SJSA1 (cell line): ENCODE results near the gene LAMA1. TPM values are rescaled to one million over a fixed set of nuclear protein-coding genes. Genes with fewer than 3 reads are reported as not detected.
A peak's percentile ranks its signal among the peaks of the same experiment; 100 is the strongest.

ENCODE experiments used
- DNase-seq, 2 experiments: peaks; one replicate each; pipeline ENCODE4 v3.0.0-alpha.2; 2015 to 2020; ENCODE audit warnings: low spot score in 2 of 2, low read depth in 1 of 2
- H3K27ac ChIP-seq: fragments of 250-450 bp; sonication (Bioruptor Pico); 2 replicates; pipeline ENCODE4 v1.5.1; 2020; ENCODE audit warnings: mild to moderate bottlenecking, moderate library complexity
- H3K27me3 ChIP-seq: fragments of 250-450 bp; sonication (Bioruptor Pico); replicated peaks from 2 replicates; pipeline ENCODE4 v1.5.1; 2020; ENCODE audit warnings: mild to moderate bottlenecking, moderate library complexity
- H3K36me3 ChIP-seq: fragments of 250-450 bp; sonication (Bioruptor Pico); 2 replicates; pipeline ENCODE4 v1.5.1; 2020; ENCODE audit warnings: mild to moderate bottlenecking
- H3K4me1 ChIP-seq: fragments of 250-450 bp; sonication (Bioruptor Pico); replicated peaks from 2 replicates; pipeline ENCODE4 v1.6.1; 2021; ENCODE audit warnings: mild to moderate bottlenecking
- H3K4me3 ChIP-seq: fragments of 250-450 bp; sonication (Bioruptor Pico); 2 replicates; pipeline ENCODE4 v1.5.1; 2020; ENCODE audit warnings: mild to moderate bottlenecking
- H3K9me3 ChIP-seq: fragments of 250-450 bp; sonication (Bioruptor Pico); replicated peaks from 2 replicates; pipeline ENCODE4 v1.5.1; 2020; ENCODE audit warnings: mild to moderate bottlenecking
- total RNA-seq: library from RNA; depleted of rRNA; stranded (reverse); fragments of >200 nt; shearing (Covaris generic); gene quantifications from 2 replicates; pipeline ENCODE4 v1.2.3, GENCODE V29; 2014

The LAMA1 gene
- total RNA-seq, 1 experiment from 2014 or later = 6.4 TPM

DNA sequence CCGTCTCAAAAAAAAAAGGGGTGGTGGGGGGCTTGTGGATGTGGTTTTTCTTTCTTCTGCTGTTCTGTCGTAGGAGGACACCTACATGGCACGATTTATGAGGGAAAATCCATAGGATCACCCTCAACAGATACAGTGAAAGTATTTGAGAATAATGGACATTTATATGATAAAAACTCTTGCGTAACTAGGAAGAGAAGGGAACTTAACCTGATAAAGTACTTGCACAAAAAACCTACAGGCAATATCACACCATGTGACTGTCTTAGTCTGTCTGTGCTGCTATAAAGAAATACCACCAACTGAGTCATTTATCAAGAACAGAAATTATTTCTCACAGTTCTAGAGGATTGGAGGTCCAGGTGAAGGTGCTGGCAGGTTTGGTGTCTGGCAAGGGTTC is 21.8 kb upstream of the LAMA1 start:
- no peak overlapping the region for H3K27ac ChIP-seq
- no peaks in the 10 kb centered on the region for H3K4me1 ChIP-seq
- DNase-seq = no peak
- no peaks in the 10 kb centered on the region for H3K36me3 ChIP-seq
- H3K9me3 ChIP-seq = no peaks in the 10 kb centered on the region
- H3K4me3 ChIP-seq = no peak overlapping the region
- H3K27me3 ChIP-seq = no peaks in the 10 kb centered on the region

DNA sequence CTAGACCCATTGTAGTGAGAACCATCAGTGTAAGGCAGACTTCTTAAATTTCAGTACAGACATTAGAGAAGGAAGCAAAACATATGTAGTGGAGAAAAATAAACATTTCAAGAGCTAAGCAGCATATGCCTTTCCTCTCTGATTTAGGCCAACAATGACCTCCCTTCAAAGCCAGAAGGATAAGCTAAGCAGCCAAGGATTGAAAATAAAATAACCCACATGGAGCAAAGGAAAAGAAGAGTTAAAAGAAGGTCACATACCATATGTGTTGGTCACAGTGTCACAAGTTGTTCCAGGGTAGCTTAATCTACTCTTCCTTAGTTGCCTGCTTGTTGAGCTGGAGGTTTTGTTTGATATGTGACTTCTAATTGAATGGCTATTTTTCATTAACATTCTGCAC is 15.6 kb upstream of the LAMA1 start:
- peak in 1 of 2 experiments; percentile 54 for DNase-seq
- H3K4me1 ChIP-seq = peaks cover 14% of the 10 kb centered on the region
- no peak overlapping the region for H3K4me3 ChIP-seq
- H3K9me3 ChIP-seq = no peaks in the 10 kb centered on the region
- no peak overlapping the region for H3K27ac ChIP-seq
- H3K36me3 ChIP-seq = no peaks in the 10 kb centered on the region
- no peaks in the 10 kb centered on the region for H3K27me3 ChIP-seq

DNA sequence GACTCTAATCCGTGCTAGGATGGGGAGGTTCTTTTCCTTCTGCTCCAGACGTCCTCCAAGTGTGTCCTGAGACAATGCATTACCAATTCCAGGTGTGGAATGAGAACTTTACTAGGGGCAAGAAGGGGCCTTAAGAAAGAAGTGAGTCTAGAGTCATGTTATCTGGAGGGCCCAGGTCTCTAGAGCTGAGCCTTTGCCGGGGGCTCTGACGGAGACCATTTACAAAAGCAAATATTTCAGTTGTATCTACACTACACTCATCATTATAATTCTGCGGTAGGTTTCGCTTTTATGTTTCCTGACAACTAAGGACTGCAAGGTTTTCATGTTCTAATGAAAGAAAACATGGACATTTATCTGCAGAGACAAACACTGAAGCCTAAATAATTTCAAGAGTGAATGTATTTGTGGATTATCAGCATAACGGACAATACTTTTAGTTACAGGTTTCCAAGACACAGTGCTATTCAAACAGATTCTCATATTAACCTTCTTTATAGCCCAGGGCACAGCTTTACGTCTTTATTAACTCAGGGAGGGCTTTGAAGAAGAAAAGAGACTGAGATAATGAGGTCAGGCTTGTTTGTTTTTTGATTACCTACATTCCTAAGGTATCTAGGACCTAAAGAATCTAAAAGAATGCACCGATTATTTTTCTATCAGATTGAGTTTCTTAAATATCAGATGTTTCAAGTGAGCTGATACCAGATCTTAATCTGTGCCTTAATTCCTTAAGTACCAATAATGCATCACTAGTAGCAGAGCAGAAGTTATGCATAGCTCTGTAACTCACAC is 15.0 kb upstream of the LAMA1 start:
- Histone ChIP-seq H3K27me3 (no peaks in the 10 kb centered on the region), H3K9me3 (no peaks in the 10 kb centered on the region), H3K4me3 (no peak overlapping the region), H3K4me1 (peaks cover 14% of the 10 kb centered on the region), H3K27ac (no peak overlapping the region), H3K36me3 (no peaks in the 10 kb centered on the region)
- no peak for DNase-seq

DNA sequence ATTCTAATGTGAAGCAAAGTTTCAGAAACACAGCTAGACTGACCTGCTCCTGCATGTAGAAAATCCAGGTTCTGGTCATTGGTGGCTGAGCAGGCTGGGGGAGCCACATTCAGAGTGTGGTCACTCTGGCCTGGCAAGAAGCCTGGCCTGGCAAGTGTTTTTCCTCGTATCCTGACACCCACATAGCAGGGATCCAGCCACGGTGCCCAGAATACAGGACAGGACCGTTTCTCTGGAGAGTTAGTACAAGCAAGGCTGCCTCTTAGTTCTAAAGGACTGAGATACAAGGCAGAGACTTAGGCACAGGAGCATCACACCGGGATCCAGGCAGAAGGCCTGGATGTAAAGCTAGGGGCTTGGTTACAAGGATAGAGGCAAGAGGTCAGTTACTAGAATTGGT is 4.8 kb upstream of the LAMA1 start:
- no peak overlapping the region for H3K4me3 ChIP-seq
- H3K4me1 ChIP-seq = peaks cover 2% of the 10 kb centered on the region
- H3K9me3 ChIP-seq = no peaks in the 10 kb centered on the region
- H3K36me3 ChIP-seq = no peaks in the 10 kb centered on the region
- H3K27ac ChIP-seq = no peak overlapping the region
- H3K27me3 ChIP-seq = peaks cover 14% of the 10 kb centered on the region
- no peak for DNase-seq

DNA sequence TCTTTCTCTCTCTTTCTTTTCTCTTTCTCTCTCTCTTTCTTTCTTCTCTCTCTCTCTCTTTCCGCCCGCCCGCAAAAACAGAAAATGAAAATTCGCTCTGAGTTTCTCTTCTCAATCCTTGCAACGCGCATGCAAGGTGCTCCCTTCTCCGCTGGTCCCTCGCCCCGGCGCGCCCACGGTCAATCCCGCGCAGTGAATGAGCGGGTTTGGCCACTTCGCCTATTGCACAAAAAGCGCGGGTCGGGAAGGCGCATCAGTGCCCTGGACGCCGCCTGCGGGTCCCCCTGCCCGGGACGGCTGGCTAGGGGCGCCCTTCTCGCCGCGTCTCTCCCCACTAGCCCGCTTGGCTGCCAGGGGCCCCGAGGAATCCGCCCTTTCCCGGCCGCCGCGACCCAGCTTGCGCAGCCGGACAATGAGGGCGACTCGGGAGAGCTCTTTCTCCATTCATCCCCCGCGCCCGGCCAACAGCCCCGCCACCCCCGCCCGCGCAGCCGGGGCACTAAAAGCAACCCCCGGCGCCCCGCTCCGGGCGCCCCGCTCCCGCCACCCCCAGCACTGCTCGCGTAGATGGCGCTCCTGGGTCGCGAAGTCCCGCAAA is 706 bp downstream of the LAMA1 start:
- peak in 1 of 2 experiments; percentile 24 for DNase-seq
- Histone ChIP-seq H3K4me1 (peaks cover 16% of the 10 kb centered on the region), H3K9me3 (no peaks in the 10 kb centered on the region), H3K4me3 (peak overlapping the region; percentile 39), H3K27ac (no peak overlapping the region), H3K27me3 (peaks cover 47% of the 10 kb centered on the region), H3K36me3 (no peaks in the 10 kb centered on the region)

DNA sequence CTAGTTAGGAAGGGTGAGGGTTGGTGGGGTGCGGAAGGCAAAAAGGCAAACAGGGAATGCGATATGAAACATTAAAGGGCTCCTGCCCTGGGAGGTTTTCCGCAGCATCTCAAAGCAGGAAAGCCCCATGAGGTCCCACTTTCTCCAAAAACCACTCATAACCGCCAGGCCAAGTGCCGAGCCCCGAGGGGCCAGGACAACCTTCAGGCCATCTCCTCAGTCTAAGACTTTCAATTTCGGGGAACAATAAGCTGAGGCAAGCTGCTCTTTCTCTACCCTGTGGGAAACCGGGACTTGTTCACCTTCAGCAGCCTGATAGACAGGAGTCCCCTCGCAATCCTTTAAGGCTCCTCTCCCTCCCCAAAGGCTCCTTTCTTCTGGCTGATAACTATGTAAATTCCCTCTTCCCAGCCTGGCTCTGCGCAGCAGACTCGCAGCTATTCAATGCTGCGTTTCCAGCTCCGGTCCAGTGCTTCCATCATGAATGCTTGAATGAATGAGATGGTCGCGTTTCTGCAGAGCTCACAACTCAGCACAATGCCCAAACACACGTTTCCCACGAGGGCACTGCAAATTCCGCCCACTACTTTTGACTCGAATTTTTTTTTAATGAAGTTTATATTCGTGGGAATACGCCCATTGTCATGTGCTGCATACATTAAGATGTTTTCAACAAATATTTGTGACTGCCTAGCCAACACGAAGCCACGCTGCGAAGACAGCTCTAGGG is 1.4 kb downstream of the LAMA1 start:
- Histone ChIP-seq H3K36me3 (no peaks in the 10 kb centered on the region), H3K27ac (no peak overlapping the region), H3K4me1 (peaks cover 16% of the 10 kb centered on the region), H3K9me3 (no peaks in the 10 kb centered on the region), H3K27me3 (peaks cover 54% of the 10 kb centered on the region), H3K4me3 (peak overlapping the region; percentile 39)
- peak in 1 of 2 experiments; percentile 16 for DNase-seq

DNA sequence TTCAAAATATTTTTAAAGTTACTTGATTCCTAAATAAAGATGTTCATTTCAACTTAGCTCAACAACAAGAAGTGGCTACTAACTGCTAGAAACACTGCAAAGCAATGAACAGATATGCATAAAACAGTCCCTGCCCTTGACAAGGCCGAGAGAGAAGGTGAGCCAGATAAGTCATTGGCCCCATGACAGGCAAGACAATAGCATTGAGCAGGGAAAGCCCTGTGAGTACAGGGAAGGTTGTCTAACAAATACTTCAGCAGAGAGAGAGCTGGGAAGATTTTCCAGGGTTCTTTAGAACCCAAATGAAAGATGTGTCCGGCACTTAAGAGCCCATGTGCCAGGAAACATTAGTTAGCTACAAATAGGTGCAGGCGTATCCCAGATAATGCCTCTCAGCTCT is 4.7 kb downstream of the LAMA1 start:
- H3K4me1 ChIP-seq = peaks cover 16% of the 10 kb centered on the region
- H3K27me3 ChIP-seq = peaks cover 45% of the 10 kb centered on the region
- no peak overlapping the region for H3K4me3 ChIP-seq
- H3K9me3 ChIP-seq = no peaks in the 10 kb centered on the region
- no peak overlapping the region for H3K27ac ChIP-seq
- H3K36me3 ChIP-seq = no peaks in the 10 kb centered on the region
- DNase-seq = no peak

DNA sequence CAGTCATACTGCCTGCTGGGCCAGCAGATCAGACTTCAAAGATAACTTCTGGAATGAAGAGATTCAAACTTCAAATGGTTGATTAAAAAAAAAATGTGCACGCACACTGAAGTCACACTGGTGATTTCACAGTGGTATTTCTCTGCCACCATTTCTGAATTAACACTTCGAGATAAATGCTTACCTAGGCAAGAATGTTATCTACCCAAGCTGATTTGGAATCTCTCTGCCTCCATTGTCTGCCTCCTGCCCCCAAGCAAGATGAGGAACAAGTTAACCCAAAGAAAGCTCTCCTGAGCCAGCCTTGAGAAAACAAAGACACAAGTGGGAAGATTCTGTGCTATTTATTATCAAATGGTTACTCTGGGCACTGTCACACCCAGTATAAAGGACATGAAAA is 6.5 kb downstream of the LAMA1 start:
- DNase-seq = no peak
- Histone ChIP-seq H3K4me3 (no peak overlapping the region), H3K27ac (no peak overlapping the region), H3K36me3 (no peaks in the 10 kb centered on the region), H3K4me1 (peaks cover 1% of the 10 kb centered on the region; the same call in 1 of the 2 replicates), H3K9me3 (no peaks in the 10 kb centered on the region), H3K27me3 (peaks cover 28% of the 10 kb centered on the region)

DNA sequence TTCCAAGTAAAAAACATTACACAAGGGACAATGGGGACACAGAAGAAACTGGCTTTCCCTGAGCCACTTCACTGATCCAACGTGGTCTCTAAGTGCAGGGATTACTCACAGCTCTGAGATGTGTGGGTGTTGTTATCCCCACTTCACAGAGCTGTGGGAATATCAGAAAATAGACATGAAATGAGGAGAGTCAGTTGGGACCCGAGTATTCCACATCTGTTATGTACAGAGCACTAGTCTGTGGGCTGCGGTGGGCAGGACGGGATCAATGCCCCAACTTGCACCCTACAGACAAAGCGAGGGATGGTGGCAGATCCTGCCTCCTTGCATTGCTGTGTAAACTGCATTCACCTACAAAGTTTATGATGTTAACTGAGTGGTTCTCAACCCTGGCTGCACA is 11.7 kb downstream of the LAMA1 start:
- no peaks in the 10 kb centered on the region for H3K4me1 ChIP-seq
- H3K27me3 ChIP-seq = no peaks in the 10 kb centered on the region
- no peak overlapping the region for H3K4me3 ChIP-seq
- H3K27ac ChIP-seq = no peak overlapping the region
- H3K36me3 ChIP-seq = no peaks in the 10 kb centered on the region
- DNase-seq = no peak
- H3K9me3 ChIP-seq = no peaks in the 10 kb centered on the region

DNA sequence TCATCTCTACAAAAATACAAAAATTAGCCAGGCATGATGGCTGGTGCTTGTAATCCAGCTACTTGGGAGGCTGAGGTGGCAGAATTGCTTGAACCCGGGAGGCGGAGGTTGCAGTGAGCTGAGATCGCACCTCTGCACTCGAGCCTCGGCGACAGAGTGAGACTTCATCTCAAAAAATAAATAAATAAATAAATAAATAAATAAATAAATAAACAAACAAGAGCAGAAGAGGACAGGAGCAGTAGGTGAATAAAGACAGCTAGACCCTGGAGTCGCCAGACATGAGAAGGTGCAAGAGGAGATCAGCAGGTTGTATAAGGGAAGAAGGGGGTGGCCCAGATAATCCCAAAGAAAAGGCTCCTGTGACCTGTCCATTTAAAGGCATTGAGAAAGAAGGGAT is 12.3 kb downstream of the LAMA1 start:
- peak in 1 of 2 experiments; percentile 1 for DNase-seq
- no peaks in the 10 kb centered on the region for H3K4me1 ChIP-seq
- no peaks in the 10 kb centered on the region for H3K27me3 ChIP-seq
- H3K27ac ChIP-seq = no peak overlapping the region
- H3K4me3 ChIP-seq = no peak overlapping the region
- no peaks in the 10 kb centered on the region for H3K9me3 ChIP-seq
- H3K36me3 ChIP-seq = no peaks in the 10 kb centered on the region

DNA sequence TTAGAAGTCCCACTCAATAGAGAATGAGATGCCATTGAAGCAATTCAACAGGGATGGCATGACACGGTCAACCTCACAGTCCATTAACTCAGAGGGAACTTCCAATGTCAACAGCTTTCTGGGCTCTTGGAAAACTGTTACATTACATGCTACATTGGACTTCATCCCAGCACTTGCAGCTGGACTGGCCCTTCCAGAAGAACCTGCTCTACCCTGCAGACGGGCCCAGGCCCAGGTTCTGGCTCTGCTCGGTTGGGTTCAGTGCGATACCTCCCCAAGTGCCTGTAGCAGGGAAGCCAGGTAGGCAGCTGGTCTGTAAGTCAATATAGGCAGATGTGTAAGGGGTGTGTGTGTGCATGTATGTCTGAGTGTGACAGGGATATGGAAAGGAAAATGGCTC is 12.9 kb downstream of the LAMA1 start:
- Histone ChIP-seq H3K36me3 (no peaks in the 10 kb centered on the region), H3K27ac (no peak overlapping the region), H3K9me3 (no peaks in the 10 kb centered on the region), H3K27me3 (no peaks in the 10 kb centered on the region), H3K4me3 (no peak overlapping the region), H3K4me1 (no peaks in the 10 kb centered on the region)
- peak in 1 of 2 experiments; percentile 20 for DNase-seq

DNA sequence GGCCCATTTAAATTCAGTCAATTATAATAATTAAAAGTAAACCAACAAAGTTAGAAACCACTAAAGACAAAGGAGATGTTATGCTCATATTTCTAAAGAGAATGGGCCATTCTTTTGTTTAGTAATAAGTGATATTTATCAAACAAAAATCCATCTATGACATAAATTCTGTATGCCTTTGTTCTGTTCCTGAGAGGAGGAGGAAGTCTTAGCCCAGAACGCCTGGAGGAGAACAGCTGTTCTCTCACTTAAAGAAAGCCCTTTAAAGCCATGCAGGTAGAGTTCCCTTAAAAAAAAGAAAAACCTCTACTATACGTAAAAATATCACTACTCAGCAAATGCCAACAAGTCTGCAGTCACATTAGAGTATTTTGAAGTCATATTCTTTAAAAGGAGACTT is 15.5 kb downstream of the LAMA1 start:
- no peaks in the 10 kb centered on the region for H3K4me1 ChIP-seq
- H3K27ac ChIP-seq = no peak overlapping the region
- no peaks in the 10 kb centered on the region for H3K36me3 ChIP-seq
- no peaks in the 10 kb centered on the region for H3K27me3 ChIP-seq
- H3K4me3 ChIP-seq = no peak overlapping the region
- no peak for DNase-seq
- H3K9me3 ChIP-seq = no peaks in the 10 kb centered on the region

DNA sequence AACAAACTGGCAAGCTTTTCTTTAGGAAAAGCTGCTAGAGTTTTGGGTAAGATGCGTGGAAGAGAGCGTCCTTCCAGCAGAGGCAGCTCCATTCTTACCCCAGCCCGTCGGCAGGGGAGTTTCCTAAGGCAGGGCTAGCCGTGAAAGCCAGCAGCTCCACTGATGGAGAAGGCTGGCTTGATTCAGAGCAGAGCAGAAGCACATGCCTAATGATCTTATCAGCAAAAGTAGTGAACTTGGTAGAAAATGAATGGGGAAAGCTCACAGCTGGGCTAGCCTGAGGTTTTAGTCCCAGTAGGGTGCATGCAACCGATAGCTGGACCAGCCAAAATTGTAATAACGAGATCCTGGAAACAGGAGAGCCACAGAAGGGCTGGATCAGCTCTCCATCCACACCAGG is 20.8 kb downstream of the LAMA1 start:
- no peaks in the 10 kb centered on the region for H3K27me3 ChIP-seq
- no peaks in the 10 kb centered on the region for H3K4me1 ChIP-seq
- no peak overlapping the region for H3K4me3 ChIP-seq
- DNase-seq = no peak
- no peaks in the 10 kb centered on the region for H3K9me3 ChIP-seq
- H3K27ac ChIP-seq = no peak overlapping the region
- H3K36me3 ChIP-seq = no peaks in the 10 kb centered on the region

DNA sequence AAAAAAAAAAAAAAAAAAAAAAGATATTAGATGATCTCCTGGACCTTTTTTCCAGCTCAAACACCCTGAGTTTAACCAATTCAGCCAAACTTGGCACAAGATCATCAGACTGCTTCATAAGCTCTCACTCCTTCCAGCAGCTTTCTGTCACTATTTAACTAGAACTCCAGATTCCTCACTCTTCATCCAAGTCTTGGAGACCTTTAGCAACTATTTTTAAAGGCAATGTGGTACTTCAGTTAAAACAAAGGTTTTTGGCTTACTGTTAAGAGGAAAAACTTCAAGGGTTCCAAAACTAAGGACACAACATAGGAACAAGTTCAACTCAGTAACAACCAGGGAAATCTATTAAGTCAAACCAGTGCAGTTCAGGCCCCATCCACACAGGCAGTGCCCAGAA is 23.2 kb downstream of the LAMA1 start:
- Histone ChIP-seq H3K9me3 (no peaks in the 10 kb centered on the region), H3K27ac (no peak overlapping the region), H3K4me3 (no peak overlapping the region), H3K36me3 (no peaks in the 10 kb centered on the region), H3K4me1 (peaks cover 5% of the 10 kb centered on the region; the same call in 1 of the 2 replicates), H3K27me3 (no peaks in the 10 kb centered on the region)
- no peak for DNase-seq
